CD4-positive, alpha-beta T cell (primary cell): Measurements from ENCODE around the gene ITIH2. TPM values are rescaled to one million over a fixed set of nuclear protein-coding genes. Genes with fewer than 3 reads are reported as not detected.

Experiments
- ATAC-seq: fragments of 200-7000 bp; cut with Tn5 transposase; one replicate; pipeline ENCODE4 v1.10.0; 2022; ENCODE audit warnings: mild to moderate bottlenecking; ENCODE audit not compliant: poor library complexity
- CTCF ChIA-PET: fragments of 350-600 bp; sonication (Branson Sonifier 250); formaldehyde crosslinking; loops from one replicate; lab custom pipeline; 2021; ENCODE audit warnings: antibody characterized with exemption, inconsistent platforms; lab: Charles Lee
- POLR2A ChIA-PET: fragments of 350-600 bp; sonication (Branson Sonifier 250); formaldehyde crosslinking; loops from one replicate; lab custom pipeline; 2021; ENCODE audit warnings: antibody characterized with exemption, inconsistent platforms; lab: Charles Lee
- DNase-seq, 14 experiments: peaks; one replicate each; pipeline ENCODE4 v3.0.0-alpha.2; 2013 to 2020; ENCODE audit warnings: mixed read lengths in 2 of 14
- H3K27ac ChIP-seq, 2 donors: one replicate each; pipeline versions ENCODE4 v1.5.1 to v1.7.0; 2013; ENCODE audit warnings: low read length in 2 of 2, low read depth in 1 of 2, mild to moderate bottlenecking in 1 of 2
- H3K27me3 ChIP-seq, 2 experiments: 1 replicate in 1 of 2; 2 replicates in 1 of 2; pipeline versions ENCODE4 v1.6.1 to v1.7.0; 2013; ENCODE audit warnings: low read length in 2 of 2, control low read depth in 1 of 2, mild to moderate bottlenecking in 1 of 2, moderate library complexity in 1 of 2; ENCODE audit not compliant: insufficient read depth in 2 of 2, control insufficient read depth in 1 of 2
- H3K36me3 ChIP-seq: one replicate; pipeline ENCODE4 v1.6.1; 2013; ENCODE audit warnings: low read length, control low read depth; ENCODE audit not compliant: insufficient read depth
- H3K4me1 ChIP-seq: one replicate; pipeline ENCODE4 v1.6.1; 2013; ENCODE audit warnings: low read length, control low read depth; ENCODE audit not compliant: insufficient read depth
- H3K4me3 ChIP-seq: one replicate; pipeline ENCODE4 v1.5.1; 2013; ENCODE audit warnings: mild to moderate bottlenecking, low read length, moderate library complexity
- H3K9me3 ChIP-seq, 2 experiments: 1 replicate in 1 of 2; 2 replicates in 1 of 2; pipeline versions ENCODE4 v1.6.1 to v1.7.0; 2013; ENCODE audit warnings: low read length in 2 of 2, mild to moderate bottlenecking in 2 of 2, control low read depth in 1 of 2, moderate library complexity in 1 of 2; ENCODE audit not compliant: control insufficient read depth in 1 of 2, insufficient read depth in 1 of 2
- H3K27ac Mint-ChIP-seq: one replicate; pipeline ENCODE4 v1.8.0; 2020; ENCODE audit warnings: mixed read lengths
- H3K27me3 Mint-ChIP-seq: one replicate; pipeline ENCODE4 v1.8.0; 2021; ENCODE audit warnings: mixed read lengths
- H3K36me3 Mint-ChIP-seq: one replicate; pipeline ENCODE4 v1.8.0; 2021; ENCODE audit warnings: low read depth, mixed read lengths
- H3K4me1 Mint-ChIP-seq: one replicate; pipeline ENCODE4 v1.8.0; 2021; ENCODE audit warnings: low read depth, mixed read lengths
- H3K4me3 Mint-ChIP-seq: one replicate; pipeline ENCODE4 v1.8.0; 2020; ENCODE audit warnings: mild to moderate bottlenecking, mixed read lengths
- H3K9me3 Mint-ChIP-seq: one replicate; pipeline ENCODE4 v1.8.0; 2020; ENCODE audit warnings: mixed read lengths
- intact Hi-C, 2 experiments: fragments of 100-400 bp; cut with DNase I in 1 of 2; cut with micrococcal nuclease in 1 of 2; formaldehyde crosslinking; loops; one replicate each; pipeline versions ENCODE4 v1.15.1 to v1.9.0; 2023 to 2025; cut with DNase I, micrococcal nuclease
- total RNA-seq, 174 experiments: library from RNA in 2 of 174; stranded (reverse) in 2 of 174; gene quantifications; one replicate each; pipeline ENCODE4 v1.2.3 and lab custom pipeline; 2021 to 2026
- TF ChIP-seq, protein P1 (sequence below): fragments of 200-600 bp; IDR thresholded peaks from one replicate; pipeline ENCODE4 v1.8.0; 2022; ENCODE audit warnings: antibody characterized with exemption, mild to moderate bottlenecking

The ITIH2 gene
- total RNA-seq, 2 experiments from 2014 or later, result not detected

DNA sequence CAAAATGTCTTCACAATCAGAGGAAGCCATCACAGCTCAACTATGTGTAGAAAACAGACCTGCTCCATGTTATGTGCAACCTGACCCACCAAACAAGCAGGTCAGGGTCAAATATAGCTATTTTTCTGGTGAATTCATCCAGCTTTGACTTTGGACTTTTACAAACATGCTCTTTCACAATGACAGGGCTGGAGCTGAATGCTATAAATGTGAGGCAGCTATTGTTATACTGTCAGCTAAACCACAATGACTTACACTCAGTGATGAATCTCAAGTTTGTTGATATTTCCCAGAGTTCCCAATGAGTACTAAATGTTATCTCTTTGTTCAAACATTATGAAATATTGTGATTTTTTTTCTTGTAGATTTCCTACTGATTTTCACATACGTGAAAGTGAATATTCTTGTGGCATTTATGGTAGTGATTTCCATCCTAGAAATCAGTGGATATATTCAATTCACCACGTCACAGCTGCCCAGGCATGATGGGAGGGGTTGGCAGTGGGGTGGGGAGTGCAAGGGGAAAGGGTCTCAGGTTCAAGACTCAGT is 2.5 kb upstream of the ITIH2 start:
- POLR2A ChIA-PET, result no interaction called here
- Mint-ChIP-seq H3K4me1 (no peaks in the 10 kb centered on the region), H3K36me3 (no peaks in the 10 kb centered on the region), H3K4me3 (no peak overlapping the region), H3K9me3 (no peaks in the 10 kb centered on the region), H3K27me3 (peaks cover 43% of the 10 kb centered on the region), H3K27ac (no peak overlapping the region)
- Histone ChIP-seq H3K27me3 (peaks cover 0 to 27% of the 10 kb centered on the region in 2 experiments), H3K4me1 (no peaks in the 10 kb centered on the region), H3K4me3 (no peak overlapping the region), H3K36me3 (no peaks in the 10 kb centered on the region), H3K9me3 (no peaks in the 10 kb centered on the region), H3K27ac (no peak overlapping the region)
- ATAC-seq, result no peak
- no peak for DNase-seq
- CTCF ChIA-PET, result interaction anchor here (1.0 kb wide), 1 partner anchor 13 kb away, joined by 4 read pairs; no protein-coding TSS in a partner anchor
- TF ChIP-seq, protein P1, sequence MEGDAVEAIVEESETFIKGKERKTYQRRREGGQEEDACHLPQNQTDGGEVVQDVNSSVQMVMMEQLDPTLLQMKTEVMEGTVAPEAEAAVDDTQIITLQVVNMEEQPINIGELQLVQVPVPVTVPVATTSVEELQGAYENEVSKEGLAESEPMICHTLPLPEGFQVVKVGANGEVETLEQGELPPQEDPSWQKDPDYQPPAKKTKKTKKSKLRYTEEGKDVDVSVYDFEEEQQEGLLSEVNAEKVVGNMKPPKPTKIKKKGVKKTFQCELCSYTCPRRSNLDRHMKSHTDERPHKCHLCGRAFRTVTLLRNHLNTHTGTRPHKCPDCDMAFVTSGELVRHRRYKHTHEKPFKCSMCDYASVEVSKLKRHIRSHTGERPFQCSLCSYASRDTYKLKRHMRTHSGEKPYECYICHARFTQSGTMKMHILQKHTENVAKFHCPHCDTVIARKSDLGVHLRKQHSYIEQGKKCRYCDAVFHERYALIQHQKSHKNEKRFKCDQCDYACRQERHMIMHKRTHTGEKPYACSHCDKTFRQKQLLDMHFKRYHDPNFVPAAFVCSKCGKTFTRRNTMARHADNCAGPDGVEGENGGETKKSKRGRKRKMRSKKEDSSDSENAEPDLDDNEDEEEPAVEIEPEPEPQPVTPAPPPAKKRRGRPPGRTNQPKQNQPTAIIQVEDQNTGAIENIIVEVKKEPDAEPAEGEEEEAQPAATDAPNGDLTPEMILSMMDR, result no peak
- intact Hi-C loops, result no loop called here

DNA sequence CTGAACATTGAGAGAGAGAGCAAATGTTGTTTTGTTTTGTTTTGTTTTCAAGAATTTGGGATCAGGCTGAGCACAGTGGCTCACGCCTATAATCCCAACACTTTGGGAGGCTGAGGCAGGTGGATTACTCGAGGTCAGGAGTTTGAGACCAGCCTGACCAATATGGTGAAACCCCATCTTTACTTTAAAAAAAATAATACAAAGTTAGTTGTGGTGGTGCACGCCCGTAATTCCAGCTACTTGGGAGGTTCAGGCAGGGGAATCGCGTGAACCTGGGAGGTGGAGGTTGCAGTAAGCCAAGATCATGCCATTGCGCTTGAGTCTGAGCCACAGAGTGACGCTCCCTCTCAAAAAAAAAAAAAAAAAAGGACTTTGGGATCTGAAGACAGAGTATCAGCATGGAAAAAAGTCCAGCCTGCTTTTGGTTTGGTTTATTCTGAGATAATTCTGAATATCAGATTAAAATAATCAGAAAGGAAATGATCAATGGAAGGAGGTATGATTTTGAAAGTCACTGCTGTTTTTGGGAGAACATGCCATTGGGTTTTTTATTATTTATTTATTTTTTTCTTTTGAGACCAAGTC is 1.9 kb upstream of the ITIH2 start:
- H3K36me3 Mint-ChIP-seq, result no peaks in the 10 kb centered on the region
- Histone ChIP-seq H3K27ac (no peak overlapping the region), H3K4me3 (no peak overlapping the region), H3K9me3 (no peaks in the 10 kb centered on the region), H3K4me1 (no peaks in the 10 kb centered on the region), H3K27me3 (peaks cover 0 to 29% of the 10 kb centered on the region in 2 experiments), H3K36me3 (no peaks in the 10 kb centered on the region)
- DNase-seq (no peak), ATAC-seq (no peak)
- ChIA-PET POLR2A (no interaction called here), CTCF (no interaction called here)
- H3K9me3 Mint-ChIP-seq, result no peaks in the 10 kb centered on the region
- no peaks in the 10 kb centered on the region for H3K4me1 Mint-ChIP-seq
- H3K27me3 Mint-ChIP-seq, result peaks cover 43% of the 10 kb centered on the region
- intact Hi-C loops, result no loop called here
- H3K27ac Mint-ChIP-seq, result no peak overlapping the region
- TF ChIP-seq, protein P1, result no peak
- no peak overlapping the region for H3K4me3 Mint-ChIP-seq

DNA sequence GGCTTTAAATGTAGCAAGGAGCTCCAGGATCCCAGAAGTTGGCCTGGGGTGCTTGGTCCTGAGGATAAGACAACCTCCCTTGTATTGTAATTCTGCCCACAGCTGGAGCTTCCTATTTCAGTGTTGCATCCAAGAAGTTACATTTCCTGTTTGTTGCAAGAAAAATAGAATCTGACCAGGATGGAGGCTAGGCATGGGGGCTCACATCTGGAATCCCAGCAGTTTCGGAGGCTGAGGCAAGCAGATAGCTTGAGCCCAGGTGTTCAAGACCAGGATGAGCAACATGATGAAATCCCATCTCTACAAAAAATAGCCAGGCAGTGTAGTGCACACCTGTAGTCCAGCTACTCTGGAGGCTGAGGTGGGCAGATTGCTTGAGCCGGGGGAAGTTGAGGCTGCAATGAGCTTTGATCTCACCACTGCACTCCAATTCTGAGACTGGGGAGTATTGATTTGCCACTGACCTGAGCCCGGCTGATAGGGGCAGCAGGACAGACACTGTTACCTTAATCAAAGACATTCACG is 766 bp upstream of the ITIH2 start:
- ChIA-PET CTCF (no interaction called here), POLR2A (interaction anchor here (0.6 kb wide), 1 partner anchor 182 kb away, joined by 5 read pairs; no protein-coding TSS in a partner anchor)
- intact Hi-C loops, result no loop called here
- Mint-ChIP-seq H3K27ac (no peak overlapping the region), H3K4me3 (no peak overlapping the region), H3K9me3 (no peaks in the 10 kb centered on the region), H3K4me1 (no peaks in the 10 kb centered on the region), H3K27me3 (peaks cover 44% of the 10 kb centered on the region), H3K36me3 (no peaks in the 10 kb centered on the region)
- TF ChIP-seq, protein P1, result no peak
- no peaks in the 10 kb centered on the region for H3K9me3 ChIP-seq
- DNase-seq, result no peak
- peaks cover 0 to 33% of the 10 kb centered on the region in 2 experiments for H3K27me3 ChIP-seq
- H3K4me3 ChIP-seq, result no peak overlapping the region
- no peak overlapping the region for H3K27ac ChIP-seq
- no peaks in the 10 kb centered on the region for H3K36me3 ChIP-seq
- no peak for ATAC-seq
- H3K4me1 ChIP-seq, result no peaks in the 10 kb centered on the region
